HG03039 (cell line): ENCODE results near the gene KCTD14.
"Not testable (repeated sequence)": the region's sequence is repeated elsewhere in the genome, so short reads cannot be mapped to it uniquely, and the experiment has no call there.

Experiments
- ATAC-seq: cut with Tn5 transposase; IDR thresholded peaks from one replicate; pipeline ENCODE4 v1.9.1; 2021; ENCODE audit warnings: mild to moderate bottlenecking, moderate library complexity; ENCODE audit not compliant: unreplicated experiment

Gene KCTD14

DNA sequence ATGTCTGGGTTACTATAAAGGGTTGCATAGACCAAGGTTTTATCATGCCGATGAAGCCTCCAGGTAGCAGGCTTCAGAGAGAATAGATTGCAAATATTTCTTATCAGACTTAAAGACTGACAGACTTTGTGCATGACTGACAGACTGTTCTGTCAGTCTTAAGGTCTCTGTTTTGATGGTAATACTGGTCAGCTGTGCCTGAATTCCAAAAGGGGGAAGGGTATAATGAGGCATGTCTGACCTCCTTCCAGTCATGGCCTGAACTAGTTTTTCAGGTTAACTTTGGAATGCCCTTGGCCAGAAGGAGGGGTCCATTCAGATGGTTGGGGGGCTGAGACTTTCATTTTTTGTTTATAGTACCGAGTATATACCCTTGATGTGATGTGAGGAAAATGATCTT, 4.7 kb upstream of the KCTD14 start:
- ATAC-seq, result no peak

DNA sequence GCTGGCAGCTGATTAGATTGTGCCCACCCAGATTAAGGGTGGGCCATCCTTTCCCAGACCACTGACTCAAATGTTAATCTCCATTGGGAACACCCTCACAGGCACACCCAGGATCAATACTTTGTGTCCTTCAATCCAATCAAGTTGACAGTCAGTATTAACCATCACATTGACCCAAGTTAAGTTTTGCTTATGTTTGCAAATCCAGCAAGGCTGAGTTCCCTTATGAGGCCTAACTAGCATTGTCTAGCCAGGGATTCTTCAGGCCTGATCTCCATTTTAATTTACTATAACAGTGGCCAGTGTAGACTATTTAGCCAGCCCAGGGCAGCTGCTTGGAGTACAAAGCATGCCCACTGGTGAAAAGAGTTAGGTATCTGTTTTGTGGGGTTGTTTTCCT, 2.3 kb upstream of the KCTD14 start:
- ATAC-seq, result no peak

DNA sequence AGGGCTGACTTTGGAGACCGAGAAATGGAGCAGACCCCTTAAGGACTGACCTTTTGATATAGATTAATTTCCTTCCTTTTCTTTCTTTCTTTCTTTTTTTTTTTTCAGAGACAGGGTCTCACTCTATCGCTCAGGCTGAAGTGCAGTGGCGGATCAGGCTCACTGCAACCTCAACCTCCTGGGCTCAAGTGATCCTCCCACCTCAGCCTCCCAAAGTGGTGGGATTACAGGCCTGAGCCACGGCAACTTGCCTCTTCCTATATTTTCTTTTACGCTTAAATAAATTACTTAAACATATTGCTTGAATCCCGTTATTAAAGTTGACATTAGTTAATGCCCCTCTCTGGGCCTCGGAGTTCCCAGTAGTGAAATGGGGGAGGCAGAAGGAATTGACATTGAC, 350 bp upstream of the KCTD14 start:
- ATAC-seq, result no peak

DNA sequence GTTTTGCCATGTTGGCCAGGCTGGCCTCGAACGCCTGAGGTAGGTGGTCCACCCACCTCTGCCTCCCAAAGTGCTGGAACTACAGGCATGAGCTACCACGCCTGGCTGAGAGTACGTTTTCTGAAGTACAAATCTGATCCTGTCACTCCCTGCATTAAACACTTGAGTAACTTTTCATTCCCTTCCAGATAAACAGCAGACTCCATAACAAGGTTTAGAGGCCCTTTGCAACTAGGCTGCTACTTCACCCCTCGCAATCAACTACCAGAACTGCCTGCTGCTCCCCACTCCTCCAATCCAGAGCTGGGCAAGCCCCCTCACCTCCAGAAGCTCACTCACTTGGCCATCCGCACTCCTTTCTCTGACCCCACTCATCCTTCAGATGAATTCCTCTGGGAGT, 1.5 kb downstream of the KCTD14 start:
- ATAC-seq, result no peak

DNA sequence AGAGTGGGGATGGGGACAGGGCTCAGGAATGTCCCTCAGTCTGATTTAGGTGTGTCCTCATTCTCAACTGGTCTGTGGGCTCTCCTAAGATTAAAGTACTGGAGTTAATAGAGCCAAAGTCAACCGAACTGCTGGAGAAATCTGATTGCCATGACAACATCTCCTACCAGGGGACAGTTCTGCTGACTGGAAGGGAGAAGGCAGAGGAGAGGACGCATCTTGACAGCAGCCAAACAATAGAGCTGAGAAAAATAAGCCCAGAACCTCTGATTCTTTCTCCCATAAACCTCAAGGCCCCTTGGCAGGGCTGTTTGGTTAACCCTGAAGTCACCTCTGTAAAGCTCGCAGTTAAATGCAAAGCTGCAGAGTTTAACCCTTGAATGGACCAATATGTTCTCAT, 2.8 kb downstream of the KCTD14 start:
- no peak for ATAC-seq

DNA sequence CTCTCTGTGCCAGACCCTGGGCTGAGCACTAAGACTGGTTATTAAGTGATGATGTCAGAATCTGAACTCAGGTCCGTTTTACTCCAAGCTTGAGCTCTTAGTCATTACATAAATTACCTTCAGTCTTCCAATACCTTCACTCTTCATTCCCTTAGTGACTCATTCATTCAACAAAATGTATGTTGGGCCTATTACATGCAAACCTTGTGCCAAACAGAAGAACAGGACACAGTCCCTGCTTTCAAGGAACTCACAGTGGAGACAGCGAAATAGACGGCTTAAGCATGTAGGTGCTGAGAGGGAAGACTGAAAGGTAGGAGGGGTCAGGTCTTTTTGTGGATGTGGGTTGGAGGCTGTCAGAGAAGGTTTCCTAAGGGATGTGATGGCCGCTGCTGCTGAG, 3.3 kb downstream of the KCTD14 start:
- ATAC-seq, result no peak

DNA sequence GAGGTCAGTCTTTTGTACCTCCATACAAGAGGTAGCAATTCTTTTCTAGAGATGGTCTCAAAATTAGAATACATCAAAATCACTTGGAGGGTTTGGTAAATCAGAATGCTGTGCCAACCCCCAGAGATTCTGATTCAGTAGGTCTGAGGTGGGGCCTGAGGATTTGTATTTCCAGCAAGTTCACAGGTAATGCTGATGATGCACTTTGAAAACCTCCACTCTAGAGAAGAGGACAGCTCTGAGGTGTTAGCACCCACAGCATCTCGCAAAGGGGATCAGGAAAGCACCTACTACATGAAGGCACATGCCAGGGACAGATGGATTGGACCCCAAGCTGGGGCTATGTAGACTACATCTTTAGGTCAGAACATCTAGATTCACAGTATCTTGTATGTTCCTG, 7.2 kb downstream of the KCTD14 start:
- no peak for ATAC-seq

DNA sequence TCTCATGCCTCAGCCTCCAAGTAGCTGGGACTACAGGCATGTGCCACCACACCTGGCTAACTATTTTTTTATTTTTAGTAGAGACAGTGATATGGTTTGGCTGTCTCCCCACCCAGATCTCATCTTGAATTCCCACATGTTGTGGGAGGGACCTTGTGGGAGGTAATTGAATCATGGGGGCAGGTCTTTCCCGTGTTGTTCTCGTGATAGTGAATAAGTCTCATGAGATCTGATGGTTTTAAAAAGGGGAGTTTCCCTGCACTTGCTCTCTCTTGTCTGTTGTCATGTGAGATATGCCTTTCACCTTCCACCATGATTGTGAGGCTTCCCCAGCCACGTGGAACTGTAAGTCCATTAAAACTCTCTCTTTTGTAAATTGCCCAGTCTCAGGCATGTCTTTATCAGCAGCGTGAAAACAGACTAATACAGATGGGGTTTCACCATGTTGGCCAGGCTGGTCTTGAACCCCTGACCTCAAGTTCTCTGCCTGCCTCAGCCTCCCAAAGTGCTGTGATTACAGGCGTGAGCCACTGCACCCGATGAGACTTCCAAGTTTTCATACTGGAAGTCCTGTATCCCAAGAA, 8.0 kb downstream of the KCTD14 start:
- not testable (repeated sequence) for ATAC-seq

DNA sequence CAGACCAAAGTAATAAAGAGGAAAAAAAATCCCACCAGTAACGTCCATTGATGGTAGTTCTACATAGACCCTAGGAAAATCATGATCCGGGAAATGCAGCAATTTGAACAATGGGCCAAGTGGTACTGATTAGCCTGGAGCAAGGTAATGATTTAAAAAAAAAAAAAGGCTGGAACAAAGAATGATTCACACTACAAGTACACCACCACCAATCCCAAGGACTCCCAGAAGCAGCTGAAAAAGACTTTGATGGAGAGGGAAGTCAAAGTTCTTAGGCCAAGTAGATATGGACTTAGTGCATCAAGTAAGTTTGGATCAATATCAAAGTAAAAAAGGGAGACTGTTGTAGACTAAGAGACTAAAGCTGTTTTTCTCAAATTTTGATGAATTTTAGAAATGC, 11.8 kb downstream of the KCTD14 start:
- no peak for ATAC-seq

DNA sequence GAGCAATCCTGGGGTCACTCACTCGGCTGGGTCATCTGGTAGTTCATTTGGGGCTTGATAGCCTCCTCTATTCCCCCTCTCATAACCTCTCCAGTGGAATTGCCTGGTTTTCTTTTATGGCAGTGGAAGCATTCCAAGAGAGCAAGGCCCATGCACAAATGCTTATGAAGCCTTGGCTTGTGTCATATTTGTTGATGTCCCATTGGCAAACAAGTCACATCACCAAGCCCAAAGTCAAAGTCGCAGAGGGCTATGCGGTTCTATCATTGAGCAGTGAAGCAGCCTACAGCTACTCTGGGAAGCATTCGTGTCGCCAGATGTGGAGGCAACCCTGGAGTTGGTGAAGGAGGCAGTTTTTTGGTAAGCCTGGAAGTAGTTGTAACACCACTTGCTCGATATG, 12.3 kb downstream of the KCTD14 start:
- ATAC-seq, result no peak

DNA sequence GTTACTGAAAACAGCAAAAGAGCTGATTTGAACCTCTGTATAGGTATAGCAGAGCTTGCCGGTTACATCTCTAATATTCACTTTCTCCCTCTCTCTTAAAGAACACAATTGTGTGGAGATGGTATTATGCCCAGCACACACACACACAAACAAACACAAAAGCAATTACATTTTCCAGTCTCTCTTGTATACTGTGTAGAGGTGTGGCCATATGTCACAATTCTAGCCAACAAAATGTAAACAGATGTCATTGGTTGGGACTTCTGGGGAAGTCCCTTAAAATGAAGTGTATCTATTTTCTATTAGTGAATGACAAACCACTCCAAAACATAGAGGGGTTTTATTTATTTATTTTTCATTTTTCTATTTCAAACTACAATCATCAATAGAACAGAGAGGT, 12.8 kb downstream of the KCTD14 start:
- ATAC-seq, result no peak

DNA sequence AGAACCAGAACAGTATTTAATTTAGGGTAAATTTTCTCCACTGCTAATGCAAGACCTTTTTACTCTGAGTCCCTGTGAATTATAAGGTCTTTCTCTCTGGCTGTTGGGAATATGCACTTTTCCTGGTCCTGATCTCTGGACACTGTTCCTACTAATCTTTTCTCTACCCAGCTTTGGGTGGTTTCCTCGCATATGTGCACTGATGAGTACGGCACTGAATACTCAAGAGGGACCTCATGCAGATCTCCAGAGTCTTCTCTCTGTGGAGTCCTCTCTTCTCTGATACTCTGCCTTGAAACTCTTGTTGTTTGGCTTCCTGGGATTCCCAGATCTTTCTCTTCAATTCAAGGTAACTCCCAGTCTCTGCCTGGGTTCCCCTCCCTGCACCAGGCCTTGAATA, 14.0 kb downstream of the KCTD14 start:
- no peak for ATAC-seq

DNA sequence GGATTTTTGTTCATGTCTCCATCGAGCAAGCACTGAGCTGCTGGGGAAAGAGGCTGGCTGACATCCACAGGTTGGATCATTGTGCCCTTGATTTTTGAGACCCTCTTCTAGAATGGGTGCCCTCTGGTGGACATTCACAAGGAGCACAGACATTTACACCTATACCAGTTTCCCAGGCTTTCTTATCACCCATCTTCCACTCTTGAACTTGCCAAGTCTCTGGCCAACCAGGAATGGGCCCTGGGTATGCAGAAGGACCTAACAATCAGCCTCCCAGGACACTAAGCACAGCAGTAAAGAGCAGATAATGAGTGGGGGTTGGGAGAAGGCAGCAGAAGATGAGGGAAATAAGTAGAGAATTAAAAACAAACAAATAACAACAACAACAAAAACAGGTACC, 22.9 kb downstream of the KCTD14 start:
- no peak for ATAC-seq

DNA sequence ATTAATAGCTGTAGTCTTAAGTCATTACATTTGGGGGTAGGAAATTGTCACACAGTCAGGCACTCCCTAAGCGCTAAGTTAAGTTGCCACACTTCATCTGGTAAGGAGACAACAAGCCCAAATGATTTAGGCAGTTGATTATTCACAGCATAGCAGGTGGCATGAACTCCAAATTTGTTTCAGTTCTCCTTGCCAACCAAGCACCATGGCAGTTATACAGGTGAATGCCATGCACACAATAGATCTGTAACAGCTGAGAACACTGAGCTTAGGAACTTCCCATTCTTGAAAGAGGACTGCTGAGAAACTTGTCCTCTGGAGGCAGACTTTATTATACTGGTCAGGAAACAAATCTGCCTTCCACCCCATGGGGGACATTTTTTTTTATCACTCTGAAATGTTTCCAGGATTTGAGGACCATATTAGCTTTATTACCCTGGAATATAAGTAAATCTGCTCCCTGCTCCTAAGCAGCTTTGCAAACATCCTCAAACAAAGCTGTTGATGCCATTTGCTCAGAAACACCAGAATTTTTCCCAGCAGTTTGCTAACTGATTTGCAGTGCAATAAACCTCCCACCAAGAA, 23.5 kb downstream of the KCTD14 start:
- ATAC-seq, result no peak

DNA sequence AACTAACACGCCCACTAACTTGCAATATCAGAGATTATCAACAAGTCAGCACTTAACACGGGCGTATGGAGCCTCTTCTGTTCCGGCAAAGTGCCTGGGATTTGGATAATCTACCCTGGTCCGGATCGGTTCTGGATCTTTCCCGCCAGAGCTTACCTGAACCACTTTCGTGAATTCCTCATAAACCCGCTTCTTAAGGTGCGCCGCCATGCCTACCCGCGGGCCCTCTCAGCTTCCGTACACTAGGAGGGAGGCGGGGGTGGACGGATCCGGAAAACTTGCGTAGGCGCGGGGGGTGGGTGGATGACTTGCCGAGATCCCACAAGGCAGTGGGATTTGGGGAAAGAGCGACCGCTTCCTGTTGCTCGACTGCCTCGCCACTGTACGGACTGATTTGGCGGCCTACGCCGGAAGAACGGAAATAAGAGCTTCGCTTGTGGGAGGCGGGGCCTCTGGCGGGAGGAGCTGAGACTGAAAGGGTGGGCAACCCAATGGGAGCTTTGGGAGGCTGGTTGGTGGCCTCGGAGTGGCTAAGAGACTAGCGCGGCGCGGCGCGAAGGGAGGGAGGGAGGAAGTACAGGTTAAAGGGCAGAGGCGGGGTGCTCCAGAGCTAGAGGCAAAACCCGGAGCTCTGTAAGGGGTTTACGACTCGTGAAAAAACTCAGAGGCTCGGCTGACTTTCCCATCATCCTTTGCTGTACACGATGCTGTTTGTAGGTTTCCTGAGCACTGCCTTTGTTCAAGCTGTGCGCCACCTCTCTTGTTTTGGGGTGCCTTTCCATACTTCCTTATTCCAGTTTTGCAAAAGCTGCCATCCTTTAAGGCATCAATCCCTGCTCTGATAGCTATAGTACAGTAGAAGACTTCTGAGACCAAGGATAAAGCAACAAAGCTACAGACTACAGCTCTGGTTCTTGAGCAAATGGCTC, 28.4 kb downstream of the KCTD14 start, which contains the start of gene INTS4:
INTS4 (minus strand) TSS at position 235 of the 929 bp plus-strand sequence; CDS start at position 210, 25 bp downstream.
- peak; percentile 99 for ATAC-seq

DNA sequence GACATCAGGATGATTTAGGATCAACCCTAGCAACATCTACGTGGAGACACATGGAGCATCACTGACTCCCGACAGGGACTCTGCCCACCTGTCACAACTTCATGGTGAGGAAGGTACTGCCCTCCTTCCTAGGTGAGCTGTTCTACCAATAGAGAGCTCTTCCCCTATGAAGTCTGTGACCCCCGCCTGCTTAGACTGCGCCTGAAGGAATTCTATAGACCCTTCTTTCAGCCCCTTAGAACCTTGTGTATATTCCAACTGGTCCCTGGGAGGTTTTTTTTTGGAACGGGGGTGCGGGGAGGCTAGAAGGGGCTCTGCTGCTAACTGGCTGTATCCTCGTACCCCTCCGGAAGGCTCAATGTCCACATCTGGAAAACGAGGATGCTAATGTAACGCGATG, 29.2 kb downstream of the KCTD14 start:
- ATAC-seq, result no peak

DNA sequence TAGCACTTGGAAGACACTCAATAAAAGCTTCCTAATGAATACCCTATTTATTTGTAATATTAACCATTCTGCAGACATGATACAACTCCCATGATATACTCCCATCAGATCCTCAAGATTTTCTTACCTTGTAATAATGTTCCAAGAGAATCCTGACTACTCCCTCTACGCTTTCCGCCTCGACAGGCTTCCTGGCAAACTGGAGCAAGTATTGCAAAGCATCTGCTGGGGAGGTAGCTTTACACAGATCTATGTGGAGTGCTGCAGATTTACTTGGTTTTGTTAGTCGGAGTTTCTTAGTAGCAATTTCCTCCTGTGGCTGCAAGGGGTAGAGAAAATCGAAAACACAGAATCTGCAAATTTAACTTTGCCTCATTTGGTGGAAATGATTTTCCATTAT, 32.1 kb downstream of the KCTD14 start:
- ATAC-seq, result no peak

DNA sequence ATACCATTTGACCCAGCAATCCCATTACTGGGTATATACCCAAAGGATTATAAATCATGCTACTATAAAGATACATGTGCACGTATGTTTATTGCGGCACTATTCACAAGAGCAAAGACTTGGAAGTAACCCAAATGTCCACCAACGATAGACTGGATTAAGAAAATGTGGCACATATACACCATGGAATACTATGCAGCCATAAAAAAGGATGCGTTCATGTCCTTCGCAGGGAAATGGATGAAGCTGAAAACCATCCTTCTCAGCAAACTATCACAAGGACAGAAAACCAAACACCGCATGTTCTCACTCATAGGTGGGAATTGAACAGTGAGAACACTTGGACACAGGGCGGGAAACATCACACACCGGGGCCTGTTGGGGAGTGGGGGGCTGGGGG, 36.6 kb downstream of the KCTD14 start:
- ATAC-seq, result not testable (repeated sequence)

DNA sequence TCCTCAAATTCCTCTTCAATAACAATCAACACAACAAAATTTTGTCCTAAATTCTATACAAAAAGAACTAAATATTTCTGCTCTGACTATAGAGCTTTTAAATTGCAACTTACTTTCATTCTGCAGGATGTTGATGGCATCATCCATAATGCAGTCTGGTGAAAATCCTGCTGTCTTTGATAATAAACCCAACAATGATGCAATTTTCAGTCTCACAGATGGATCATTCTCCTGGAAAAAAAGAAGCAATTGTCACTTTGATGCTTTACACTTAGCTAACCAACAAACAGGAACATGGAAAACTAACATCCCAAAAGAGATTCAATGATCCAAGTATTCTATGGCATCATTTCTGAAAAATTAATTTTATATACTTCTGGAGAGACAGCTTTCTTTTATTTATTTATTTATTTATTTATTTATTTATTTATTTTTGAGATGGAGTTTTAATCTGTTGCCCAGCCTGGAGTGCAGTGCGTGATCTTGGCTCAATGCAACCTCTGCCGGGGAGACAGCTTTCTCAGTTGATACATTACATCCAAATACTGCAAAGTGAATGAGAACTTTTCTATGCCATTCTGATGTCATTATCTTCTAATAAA, 41.6 kb downstream of the KCTD14 start:
- no peak for ATAC-seq

DNA sequence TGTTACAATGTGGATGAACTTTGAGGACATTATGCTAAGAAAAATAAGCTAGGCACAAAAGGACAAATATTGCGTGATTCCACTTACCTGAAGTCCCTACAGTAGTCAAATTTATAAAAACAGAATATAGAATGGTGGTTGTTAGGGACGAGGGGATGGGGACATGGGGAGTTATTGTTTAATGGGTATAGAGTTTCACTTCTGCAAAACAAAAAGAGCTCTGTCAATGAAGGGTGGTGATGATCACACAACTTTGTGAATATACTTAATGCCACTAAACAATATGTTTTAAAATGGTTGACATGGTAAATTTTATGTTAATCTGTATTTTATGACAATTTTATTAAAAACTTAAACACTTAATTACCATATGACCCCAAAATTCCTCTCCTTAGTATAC, 54.7 kb downstream of the KCTD14 start:
- no peak for ATAC-seq

DNA sequence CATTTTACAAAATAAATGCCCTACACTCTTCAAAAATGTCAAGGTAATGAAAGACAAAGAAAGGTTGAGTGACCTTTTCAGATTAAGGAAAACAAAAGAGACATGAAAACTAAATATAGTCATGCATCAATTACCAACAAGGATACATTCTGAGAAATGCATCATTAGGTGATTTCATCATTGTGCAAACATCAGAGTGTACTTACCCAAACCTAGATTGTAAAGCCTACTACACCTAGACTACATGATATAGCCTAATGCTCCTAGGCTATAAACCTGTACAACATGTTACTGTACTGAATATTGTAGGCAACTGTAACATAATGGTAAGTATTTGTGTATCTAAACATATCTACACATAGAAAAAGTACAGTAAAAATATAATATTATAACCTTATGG, 55.3 kb downstream of the KCTD14 start:
- no peak for ATAC-seq

DNA sequence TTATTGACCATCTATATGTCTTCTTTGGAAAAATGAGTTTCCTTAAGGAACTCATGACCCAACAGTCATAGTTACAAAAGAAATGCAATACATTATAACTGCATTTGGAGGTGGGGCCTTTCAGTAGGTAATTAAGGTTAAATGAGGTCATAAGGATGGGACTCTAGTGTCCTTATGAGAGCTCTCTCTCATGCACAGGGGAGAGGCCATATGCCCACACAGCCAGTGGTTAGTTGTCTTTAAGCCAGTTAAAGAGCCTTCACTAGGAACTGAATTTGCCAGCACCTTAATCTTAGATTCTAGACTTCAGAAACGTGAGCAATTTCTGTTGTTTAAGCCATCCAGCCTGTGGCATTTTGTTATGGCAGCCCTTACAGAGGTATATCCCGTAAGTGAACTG, 56.0 kb downstream of the KCTD14 start:
- no peak for ATAC-seq
